Liver (tissue), 9 donors: Measurements from ENCODE around the gene ZNF423. TPM values are rescaled to one million over a fixed set of nuclear protein-coding genes. Genes with fewer than 3 reads are reported as not detected.

Experiments
- DNase-seq: peaks from one replicate; pipeline ENCODE4 v3.0.0-alpha.2; 2017; ENCODE audit warnings: low spot score
- H3K27ac ChIP-seq, 2 donors: one replicate each; pipeline ENCODE4 v1.7.0; 2013; ENCODE audit warnings: inconsistent platforms in 2 of 2, low read length in 2 of 2, control low read depth in 1 of 2, low read depth in 1 of 2, mild to moderate bottlenecking in 1 of 2
- H3K27me3 ChIP-seq, 4 donors: one replicate each; pipeline versions ENCODE4 v1.6.1 to v1.7.0; 2013; ENCODE audit warnings: low read length in 3 of 4, inconsistent platforms in 1 of 4, mild to moderate bottlenecking in 1 of 4, moderate library complexity in 1 of 4; ENCODE audit not compliant: control insufficient read depth in 4 of 4, insufficient read depth in 4 of 4
- H3K36me3 ChIP-seq, 4 donors: one replicate each; pipeline versions ENCODE4 v1.6.1 to v1.7.0; 2013; ENCODE audit warnings: low read length in 3 of 4, mild to moderate bottlenecking in 3 of 4, low read depth in 1 of 4, moderate library complexity in 1 of 4; ENCODE audit not compliant: control insufficient read depth in 4 of 4, insufficient read depth in 3 of 4
- H3K4me1 ChIP-seq, 4 donors: one replicate each; pipeline versions ENCODE4 v1.6.1 to v1.7.0; 2013; ENCODE audit warnings: low read length in 3 of 4, mild to moderate bottlenecking in 3 of 4, moderate library complexity in 1 of 4; ENCODE audit not compliant: control insufficient read depth in 4 of 4, insufficient read depth in 4 of 4
- H3K4me3 ChIP-seq, 3 donors: one replicate each; pipeline versions ENCODE4 v1.6.1 to v1.7.0; 2013; ENCODE audit warnings: low read length in 3 of 3, control low read depth in 1 of 3, low read depth in 1 of 3, mild to moderate bottlenecking in 1 of 3
- H3K9ac ChIP-seq, 2 donors: one replicate each; pipeline ENCODE4 v1.7.0; 2013; ENCODE audit warnings: low read length in 2 of 2, mild to moderate bottlenecking in 2 of 2, moderate library complexity in 2 of 2, control low read depth in 1 of 2, low read depth in 1 of 2
- H3K9me3 ChIP-seq, 4 donors: one replicate each; pipeline versions ENCODE4 v1.6.1 to v1.7.0; 2013; ENCODE audit warnings: low read length in 3 of 4; ENCODE audit not compliant: control insufficient read depth in 4 of 4
- ATF3 ChIP-seq: IDR thresholded peaks from 2 replicates; pipeline ENCODE4 v1.6.1; 2016; ENCODE audit warnings: antibody characterized with exemption
- EGR1 ChIP-seq, 2 donors: IDR thresholded peaks; 2 replicates each; pipeline ENCODE4 v1.6.1; 2016 to 2018; ENCODE audit warnings: antibody characterized with exemption in 2 of 2, low read depth in 2 of 2
- FOXA1 ChIP-seq: IDR thresholded peaks from 2 replicates; pipeline ENCODE4 v1.6.1; 2016; ENCODE audit warnings: antibody characterized with exemption
- FOXA2 ChIP-seq: IDR thresholded peaks from 2 replicates; pipeline ENCODE4 v1.6.1; 2016; ENCODE audit warnings: antibody characterized with exemption
- GABPA ChIP-seq, 2 donors: IDR thresholded peaks in 1 of 2; conservative IDR thresholded peaks in 1 of 2; 2 replicates each; pipeline ENCODE4 v1.6.1; 2016; ENCODE audit warnings: antibody characterized with exemption in 2 of 2, mild to moderate bottlenecking in 1 of 2, moderate library complexity in 1 of 2
- HNF4A ChIP-seq, 2 donors: conservative IDR thresholded peaks; 2 replicates each; pipeline ENCODE4 v1.6.1; 2016; ENCODE audit warnings: antibody characterized with exemption in 2 of 2, mild to moderate bottlenecking in 2 of 2
- HNF4G ChIP-seq: IDR thresholded peaks from 2 replicates; pipeline ENCODE4 v1.6.1; 2016; ENCODE audit warnings: antibody characterized with exemption
- JUND ChIP-seq, 2 donors: IDR thresholded peaks; 2 replicates each; pipeline ENCODE4 v1.6.1; 2016; ENCODE audit warnings: antibody characterized with exemption in 2 of 2
- MAX ChIP-seq: IDR thresholded peaks from 2 replicates; pipeline ENCODE4 v1.6.1; 2016; ENCODE audit warnings: antibody characterized with exemption
- RAD21 ChIP-seq, 2 donors: IDR thresholded peaks; 2 replicates each; pipeline ENCODE4 v1.6.1; 2016; ENCODE audit warnings: antibody characterized with exemption in 2 of 2, mild to moderate bottlenecking in 2 of 2
- REST ChIP-seq: IDR thresholded peaks from 2 replicates; pipeline ENCODE4 v1.6.1; 2016; ENCODE audit warnings: antibody characterized with exemption, mild to moderate bottlenecking
- RXRA ChIP-seq, 2 donors: IDR thresholded peaks; 2 replicates each; pipeline ENCODE4 v1.6.1; 2017 to 2018; ENCODE audit warnings: antibody characterized with exemption in 2 of 2, mild to moderate bottlenecking in 1 of 2
- SP1 ChIP-seq: IDR thresholded peaks from 2 replicates; pipeline ENCODE4 v1.6.1; 2018; ENCODE audit warnings: antibody characterized with exemption, mild to moderate bottlenecking
- TAF1 ChIP-seq: conservative IDR thresholded peaks from 2 replicates; pipeline ENCODE4 v1.6.1; 2016; ENCODE audit warnings: antibody characterized with exemption, mild to moderate bottlenecking
- YY1 ChIP-seq: IDR thresholded peaks from 2 replicates; pipeline ENCODE4 v1.6.1; 2016; ENCODE audit warnings: antibody characterized with exemption, mild to moderate bottlenecking
- WGBS: extraction: QIAGEN DNeasy Blood & Tissue Kit; methylation state at CpG from one replicate; pipeline ENCODE4 v1.1.7; 2013; 5-methylcytosine and 5-hydroxymethylcytosine counted together
- polyA plus RNA-seq, 2 donors: library from polyadenylated mRNA; stranded (reverse) in 1 of 2; unstranded in 1 of 2; fragments of 200-250 nt in 1 of 2; fragments of >200 nt in 1 of 2; fragmentation: Nextera tagmentation in 1 of 2; extraction: Ambion mirVana in 1 of 2; gene quantifications; one replicate each; pipeline versions ENCODE4 v1.2.1 to v1.2.3, GENCODE V29; 2013 to 2015
- total RNA-seq, 2 donors: library from RNA; depleted of rRNA; stranded (reverse); fragments of >200 nt; gene quantifications; one replicate each; pipeline ENCODE4 v1.2.3, GENCODE V29; 2014
- TF ChIP-seq, protein P1 (sequence below): IDR thresholded peaks from 2 replicates; pipeline ENCODE4 v1.6.1; 2016; ENCODE audit warnings: antibody characterized with exemption
- donor health status: healthy.
- donor health status: healthy.
- donor health status: healthy.
- donor health status: healthy.
- donor health status: healthy.

The ZNF423 gene
- total and polyA plus RNA-seq, 4 donors: 0.24 to 1.6 (median 0.39) TPM

DNA sequence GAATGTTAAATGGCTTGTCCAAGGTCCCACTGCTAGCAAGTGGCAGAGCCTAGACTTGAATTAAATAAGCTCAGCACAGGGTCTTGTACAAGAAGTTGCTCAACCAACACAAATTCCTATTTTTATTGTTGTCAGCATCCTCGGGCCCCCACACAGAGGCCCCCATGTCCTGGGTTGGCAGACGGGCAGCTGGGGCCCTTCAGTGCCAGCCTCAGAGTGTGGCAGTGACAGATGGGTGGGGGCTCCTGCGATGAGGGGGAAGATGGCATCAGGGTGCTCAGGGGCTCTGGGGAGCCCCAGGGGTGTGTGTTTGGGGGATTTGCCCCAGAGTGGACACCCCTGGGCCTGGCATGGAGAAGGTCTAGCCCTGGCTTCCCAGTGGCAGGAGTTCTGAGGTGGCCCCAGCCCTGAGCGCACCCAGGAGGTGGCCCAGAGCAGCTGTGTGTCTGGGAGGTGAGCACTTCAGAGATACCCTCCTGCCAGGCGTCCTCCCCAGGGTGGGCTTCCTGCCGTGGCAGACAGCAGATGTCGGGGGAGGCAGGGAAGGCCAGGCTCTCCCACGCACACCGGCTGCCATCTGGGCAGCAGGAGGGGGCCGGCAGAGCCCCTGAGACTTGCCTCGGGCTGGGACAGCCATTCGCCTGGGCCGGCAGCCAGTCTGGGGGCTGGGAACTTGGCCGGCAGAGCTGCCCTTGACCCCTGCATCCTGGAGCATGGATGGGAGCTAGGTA is 331.5 kb downstream of the ZNF423 start (continued):
- TF ChIP-seq YY1: no peak
- TF ChIP-seq ATF3: no peak
- TF ChIP-seq TAF1: no peak
- TF ChIP-seq MAX: no peak

DNA sequence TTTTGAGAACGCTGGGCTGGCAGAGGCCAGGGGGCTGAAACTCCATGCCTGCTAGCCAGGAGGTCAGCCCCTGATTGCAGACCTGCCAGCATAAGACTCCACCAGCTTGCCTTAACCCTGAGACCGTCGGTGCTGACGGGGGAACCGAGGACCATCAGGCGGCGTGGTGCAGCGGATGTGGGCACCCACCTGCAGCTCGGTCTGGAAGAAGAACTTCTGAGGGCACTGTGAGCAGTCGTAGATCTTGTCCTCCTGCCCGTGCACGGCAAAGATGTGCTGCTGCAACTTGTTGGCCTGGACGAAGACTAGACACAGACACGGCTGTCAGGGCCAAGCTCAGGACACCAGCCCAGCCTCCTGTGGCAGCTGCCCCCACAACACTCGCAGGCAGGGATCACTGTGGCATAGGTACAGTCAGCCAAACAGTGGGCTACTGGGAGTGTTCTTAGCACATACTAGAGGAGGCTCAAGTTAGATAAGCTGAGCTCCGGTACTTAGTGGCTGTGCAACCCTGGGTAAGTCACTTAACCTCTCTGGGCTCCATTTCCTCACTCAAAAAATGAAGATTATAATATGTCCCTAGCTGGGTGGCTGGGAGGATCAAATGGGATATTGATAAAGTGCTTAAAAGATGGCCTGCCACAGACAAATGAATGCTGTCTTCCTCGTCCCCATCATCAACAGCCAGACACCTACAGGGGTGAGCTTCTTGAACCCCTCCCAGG is 332.3 kb downstream of the ZNF423 start:
- DNase-seq: no peak
- Histone ChIP-seq H3K27ac (no peak overlapping the region), H3K4me1 (peaks cover 0 to 4% (median 0%) of the 10 kb centered on the region in 4 donors), H3K9me3 (no peaks in the 10 kb centered on the region), H3K36me3 (no peaks in the 10 kb centered on the region), H3K4me3 (no peak overlapping the region), H3K27me3 (no peaks in the 10 kb centered on the region), H3K9ac (no peak overlapping the region)
- no peak for TF ChIP-seq FOXA2
- no peak for TF ChIP-seq RAD21 (IDR thresholded peaks at IDR 0.05)
- TF ChIP-seq TAF1: no peak
- TF ChIP-seq GABPA (IDR thresholded peaks at IDR 0.05 in 1 of 2, conservative IDR thresholded peaks at IDR 0.05 in 1 of 2): no peak
- TF ChIP-seq HNF4G: no peak
- no peak for TF ChIP-seq SP1
- TF ChIP-seq RXRA (IDR thresholded peaks at IDR 0.05): no peak
- TF ChIP-seq JUND (IDR thresholded peaks at IDR 0.05): no peak
- no peak for TF ChIP-seq MAX
- TF ChIP-seq FOXA1: no peak
- TF ChIP-seq REST: no peak
- TF ChIP-seq HNF4A (conservative IDR thresholded peaks at IDR 0.05): no peak
- TF ChIP-seq, protein P1, sequence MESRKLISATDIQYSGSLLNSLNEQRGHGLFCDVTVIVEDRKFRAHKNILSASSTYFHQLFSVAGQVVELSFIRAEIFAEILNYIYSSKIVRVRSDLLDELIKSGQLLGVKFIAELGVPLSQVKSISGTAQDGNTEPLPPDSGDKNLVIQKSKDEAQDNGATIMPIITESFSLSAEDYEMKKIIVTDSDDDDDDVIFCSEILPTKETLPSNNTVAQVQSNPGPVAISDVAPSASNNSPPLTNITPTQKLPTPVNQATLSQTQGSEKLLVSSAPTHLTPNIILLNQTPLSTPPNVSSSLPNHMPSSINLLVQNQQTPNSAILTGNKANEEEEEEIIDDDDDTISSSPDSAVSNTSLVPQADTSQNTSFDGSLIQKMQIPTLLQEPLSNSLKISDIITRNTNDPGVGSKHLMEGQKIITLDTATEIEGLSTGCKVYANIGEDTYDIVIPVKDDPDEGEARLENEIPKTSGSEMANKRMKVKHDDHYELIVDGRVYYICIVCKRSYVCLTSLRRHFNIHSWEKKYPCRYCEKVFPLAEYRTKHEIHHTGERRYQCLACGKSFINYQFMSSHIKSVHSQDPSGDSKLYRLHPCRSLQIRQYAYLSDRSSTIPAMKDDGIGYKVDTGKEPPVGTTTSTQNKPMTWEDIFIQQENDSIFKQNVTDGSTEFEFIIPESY: no peak
- TF ChIP-seq YY1: no peak
- no peak for TF ChIP-seq EGR1 (IDR thresholded peaks at IDR 0.05; ENCODE audit: low read depth in 2 of 2)
- 90% methylated on average over 17 of the region's 17 CpGs for WGBS
